ENCODE data around the gene BACH2. TPM values are rescaled to one million over a fixed set of nuclear protein-coding genes. Genes with fewer than 3 reads are reported as not detected.
A peak's percentile ranks its signal among the peaks of the same experiment; 100 is the strongest.

BACH2 gene
- total RNA-seq, 4 donors from 2014 or later, result 4.2 to 9.8 (median 5.8) TPM

GRCh38 chr6:90304308-90304707 lies 7.7 kb upstream of the BACH2 start:
- intact Hi-C loops (cut with DNase I), result no loop called here
- H3K4me1 ChIP-seq, result no peaks in the 10 kb centered on the region
- H3K4me3 ChIP-seq, result no peak overlapping the region
- no peaks in the 10 kb centered on the region for H3K27me3 ChIP-seq
- no peaks in the 10 kb centered on the region for H3K36me3 ChIP-seq
- DNase-seq (ENCODE audit: extremely low spot score), result no peak
- no peak for TF ChIP-seq POLR2A (IDR thresholded peaks at IDR 0.05; ENCODE audit: low read depth)
- TF ChIP-seq POLR2AphosphoS5 (IDR thresholded peaks at IDR 0.05), result no peak
- TF ChIP-seq CTCF (IDR thresholded peaks at IDR 0.05), result no peak
- no peak for TF ChIP-seq EP300 (IDR thresholded peaks at IDR 0.05)
- H3K9me3 ChIP-seq, result no peaks in the 10 kb centered on the region
- H3K27ac ChIP-seq (replicated peaks in 1 of 4), result no peak overlapping the region
- 85% methylated on average over 5 of the region's 5 CpGs for WGBS

DNA sequence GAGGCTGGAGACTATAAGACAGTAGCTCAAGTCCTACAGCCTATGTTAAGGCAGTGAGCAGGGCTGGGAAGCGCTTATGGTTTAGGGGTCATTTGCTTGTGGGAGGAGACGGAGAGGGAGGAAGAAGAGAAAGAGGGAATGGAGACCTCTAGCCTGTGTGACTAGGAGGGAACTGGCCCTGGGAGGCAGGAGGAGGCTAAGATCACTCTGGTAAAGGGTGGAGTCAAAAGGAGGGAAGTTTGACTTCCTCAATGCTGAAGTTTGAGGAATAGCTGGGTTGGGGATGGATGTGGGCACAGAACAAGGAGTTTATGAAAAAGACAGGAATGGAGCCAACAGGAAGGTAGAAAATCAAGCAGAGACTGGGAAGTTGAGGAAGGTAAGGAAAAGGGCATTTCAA lies 6.4 kb upstream of the BACH2 start:
- H3K4me1 ChIP-seq, result no peaks in the 10 kb centered on the region
- no peaks in the 10 kb centered on the region for H3K36me3 ChIP-seq
- intact Hi-C loops (cut with DNase I), result no loop called here
- no peak for DNase-seq (ENCODE audit: extremely low spot score)
- H3K27me3 ChIP-seq, result no peaks in the 10 kb centered on the region
- TF ChIP-seq CTCF (IDR thresholded peaks at IDR 0.05) (no peak), EP300 (IDR thresholded peaks at IDR 0.05) (no peak), POLR2A (IDR thresholded peaks at IDR 0.05; ENCODE audit: low read depth) (no peak), POLR2AphosphoS5 (IDR thresholded peaks at IDR 0.05) (no peak)
- no peak overlapping the region for H3K27ac ChIP-seq (replicated peaks in 1 of 4)
- H3K4me3 ChIP-seq, result no peak overlapping the region
- WGBS, result 70% methylated on average over 2 of the region's 2 CpGs
- no peaks in the 10 kb centered on the region for H3K9me3 ChIP-seq

- no peak overlapping the region for H3K27ac ChIP-seq (replicated peaks in 1 of 4)
- no peaks in the 10 kb centered on the region for H3K36me3 ChIP-seq
- 98% methylated on average over 2 of the region's 2 CpGs for WGBS
- peaks cover 0 to 4% (median 3%) of the 10 kb centered on the region in 4 donors for H3K4me1 ChIP-seq
- TF ChIP-seq POLR2A (IDR thresholded peaks at IDR 0.05; ENCODE audit: low read depth), result no peak
- no peak for TF ChIP-seq EP300 (IDR thresholded peaks at IDR 0.05)
- TF ChIP-seq CTCF (IDR thresholded peaks at IDR 0.05), result no peak
- no peak for TF ChIP-seq POLR2AphosphoS5 (IDR thresholded peaks at IDR 0.05)
- no peak for DNase-seq (ENCODE audit: extremely low spot score)
- no peaks in the 10 kb centered on the region for H3K27me3 ChIP-seq
- intact Hi-C loops (cut with DNase I), result no loop called here
- no peak overlapping the region for H3K4me3 ChIP-seq
- H3K9me3 ChIP-seq, result no peaks in the 10 kb centered on the region
Observed at GRCh38 chr6:90302320-90302719, 5.7 kb upstream of the BACH2 start.

DNA sequence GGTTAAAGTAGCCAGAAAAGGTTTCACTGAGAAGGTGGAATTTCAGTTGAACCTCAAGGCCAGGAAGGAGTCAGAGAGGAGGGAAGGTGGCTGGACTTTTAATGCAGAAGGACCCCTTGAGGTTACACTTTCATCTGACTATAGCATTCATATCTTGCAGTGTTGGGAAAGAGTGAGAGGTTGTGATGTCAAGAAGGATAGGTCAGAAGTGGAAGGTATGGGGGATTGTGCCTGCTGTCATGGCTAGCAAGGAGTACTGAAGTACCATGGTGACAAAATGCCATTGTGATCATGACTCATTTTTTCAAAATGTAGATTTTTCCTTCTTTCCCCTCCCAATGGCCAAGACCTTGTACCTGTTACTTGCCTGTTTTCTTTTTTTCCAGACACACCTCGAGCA lies 5.2 kb upstream of the BACH2 start:
- intact Hi-C loops (cut with DNase I), result no loop called here
- WGBS, result 88% methylated on average over 1 of the region's 1 CpG
- Histone ChIP-seq H3K9me3 (no peaks in the 10 kb centered on the region), H3K27me3 (no peaks in the 10 kb centered on the region), H3K4me1 (peaks cover 2 to 9% (median 6%) of the 10 kb centered on the region in 4 donors), H3K27ac (replicated peaks in 1 of 4) (no peak overlapping the region), H3K4me3 (no peak overlapping the region), H3K36me3 (no peaks in the 10 kb centered on the region)
- TF ChIP-seq POLR2A (IDR thresholded peaks at IDR 0.05; ENCODE audit: low read depth) (no peak), POLR2AphosphoS5 (IDR thresholded peaks at IDR 0.05) (no peak), EP300 (IDR thresholded peaks at IDR 0.05) (no peak), CTCF (IDR thresholded peaks at IDR 0.05) (no peak)
- no peak for DNase-seq (ENCODE audit: extremely low spot score)

- Histone ChIP-seq H3K36me3 (no peaks in the 10 kb centered on the region), H3K27ac (replicated peaks in 1 of 4) (peak overlapping the region in 3 of 4 donors; percentile 96 to 97 (median 97)), H3K27me3 (no peaks in the 10 kb centered on the region), H3K4me3 (no peak overlapping the region), H3K4me1 (peaks cover 9 to 30% (median 26%) of the 10 kb centered on the region in 4 donors), H3K9me3 (no peaks in the 10 kb centered on the region)
- WGBS, result 87% methylated on average over 7 of the region's 7 CpGs
- intact Hi-C loops (cut with DNase I), result loop anchor here (5.0 to 10.0 kb wide), 4 partner anchors 179 to 474 kb away; partner anchors contain the start of gene CASP8AP2
- DNase-seq (ENCODE audit: extremely low spot score), result no peak
- TF ChIP-seq CTCF (IDR thresholded peaks at IDR 0.05) (no peak), POLR2AphosphoS5 (IDR thresholded peaks at IDR 0.05) (no peak), EP300 (IDR thresholded peaks at IDR 0.05) (no peak)
Observed at GRCh38 chr6:90298459-90299053, 1.9 kb upstream of the BACH2 start.
